HG02678 (cell line): ENCODE data around the gene GPR158.

ENCODE experiments used
- ATAC-seq: cut with Tn5 transposase; IDR thresholded peaks from one replicate; pipeline ENCODE4 v1.9.1; 2021; ENCODE audit warnings: mild to moderate bottlenecking, moderate library complexity; ENCODE audit not compliant: unreplicated experiment

GPR158 gene

DNA sequence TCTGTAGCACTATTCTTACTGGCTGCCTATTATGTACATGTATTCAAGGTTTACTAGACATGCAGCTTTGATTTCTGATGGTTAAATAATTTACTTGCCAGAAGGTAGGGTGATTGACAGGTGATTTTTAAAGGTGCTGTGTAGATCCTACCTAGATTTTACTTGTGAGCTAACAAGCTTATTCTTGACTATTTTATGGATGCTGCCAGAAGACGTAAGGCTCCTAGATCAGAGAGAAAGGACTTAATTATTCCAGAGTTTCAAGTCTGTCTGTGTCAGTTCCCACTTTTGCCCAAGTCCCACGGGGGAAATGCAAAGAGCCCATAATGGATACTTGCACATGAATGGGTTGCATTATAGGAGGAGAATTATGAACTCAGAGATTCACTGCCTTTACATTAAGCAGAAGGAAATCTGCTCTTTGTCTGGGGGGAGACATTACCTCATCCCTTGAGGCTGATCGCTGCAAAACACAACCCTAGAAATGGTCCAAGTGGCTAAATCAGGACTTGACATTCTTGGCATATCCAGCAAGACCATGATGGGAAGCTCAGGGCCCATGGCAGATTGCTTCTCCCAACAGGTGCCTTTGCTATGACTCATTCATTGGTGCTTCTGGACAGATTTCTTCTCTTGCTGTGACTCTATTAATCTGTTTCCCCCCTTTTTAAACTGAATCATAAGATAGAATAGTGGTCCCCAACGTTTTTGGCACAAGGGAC, 32.1 kb downstream of the GPR158 start:
- no peak for ATAC-seq

DNA sequence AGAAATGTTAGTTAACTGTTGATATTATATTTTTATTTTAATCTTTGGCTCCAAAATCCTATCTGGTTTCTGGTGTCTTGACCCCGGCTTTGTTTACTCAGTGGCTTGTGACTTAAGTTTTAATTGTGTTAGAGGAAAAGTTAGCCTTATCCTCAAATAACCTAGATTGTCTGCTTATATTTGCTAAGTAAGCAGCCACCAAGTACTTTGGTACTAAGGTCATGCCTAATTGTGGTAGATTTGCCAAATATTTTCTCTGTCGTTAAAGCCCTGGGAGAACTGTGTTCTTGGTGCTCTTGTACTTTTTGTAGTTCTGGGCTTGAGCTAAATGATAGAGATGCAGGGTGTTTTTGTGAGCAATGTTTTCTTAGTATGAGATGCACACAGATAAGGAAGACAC, 34.8 kb downstream of the GPR158 start:
- ATAC-seq: no peak

DNA sequence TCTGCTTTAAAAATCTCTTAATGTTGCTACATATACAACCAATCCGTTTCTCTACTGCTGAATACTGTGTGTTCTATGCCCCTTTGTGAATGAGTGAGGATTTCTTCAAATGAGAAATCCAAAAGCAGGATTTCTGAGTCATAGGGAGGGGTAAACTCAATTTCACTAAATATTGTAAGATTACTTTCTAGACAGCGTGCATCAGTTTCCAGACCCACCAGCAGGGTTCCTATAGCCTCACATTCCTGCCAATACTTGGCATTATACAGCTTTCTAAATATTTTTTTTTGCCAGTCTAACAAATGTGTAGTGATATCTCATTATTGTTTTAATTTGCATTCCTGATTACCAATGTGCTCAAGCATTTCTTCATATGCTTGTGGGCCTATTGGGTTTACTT, 35.5 kb downstream of the GPR158 start:
- ATAC-seq: no peak

DNA sequence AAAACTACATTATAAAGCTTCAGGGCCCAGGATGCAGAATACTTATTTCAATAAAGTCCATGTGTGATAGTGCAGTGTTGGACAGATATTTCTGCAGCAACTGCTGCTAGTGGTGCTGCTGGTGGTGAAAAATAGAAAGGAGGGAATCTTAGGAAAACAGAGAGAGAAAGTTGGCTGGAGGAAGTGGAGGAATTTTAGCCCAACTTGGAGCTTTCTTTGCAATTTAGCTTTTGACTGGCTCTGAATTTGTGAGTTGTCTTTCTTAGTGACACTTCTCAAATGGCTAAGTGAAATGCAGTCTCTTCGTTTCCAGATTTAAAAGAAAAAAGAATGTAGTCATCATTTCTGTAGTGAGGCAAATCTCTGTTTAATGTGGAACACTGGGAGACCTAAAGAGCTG, 45.4 kb downstream of the GPR158 start:
- no peak for ATAC-seq

DNA sequence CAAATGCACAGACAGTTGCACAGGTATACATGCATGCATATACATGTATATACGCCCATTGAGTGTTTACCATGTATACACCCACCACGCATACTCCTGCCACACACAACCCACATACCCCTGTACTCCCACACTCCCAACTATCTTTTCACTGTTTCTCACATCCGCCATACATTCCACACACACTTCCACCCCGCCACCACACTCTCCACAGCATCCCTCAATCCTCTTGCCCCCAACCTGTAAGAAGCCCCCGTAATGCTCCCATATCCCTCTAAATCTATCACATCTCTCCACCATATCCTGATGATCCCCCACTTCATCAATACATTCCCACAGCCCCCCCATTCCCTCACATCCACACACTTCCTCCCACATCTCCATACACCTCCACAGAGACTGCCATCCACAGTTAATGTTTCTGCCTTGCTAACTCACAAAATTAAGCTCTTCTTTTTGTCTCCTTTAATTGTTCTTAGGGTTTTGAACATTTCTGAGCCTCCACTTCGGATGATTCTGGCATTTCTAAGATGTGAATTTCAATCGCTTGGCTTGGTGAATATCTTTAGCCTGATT, 47.4 kb downstream of the GPR158 start:
- no peak for ATAC-seq

DNA sequence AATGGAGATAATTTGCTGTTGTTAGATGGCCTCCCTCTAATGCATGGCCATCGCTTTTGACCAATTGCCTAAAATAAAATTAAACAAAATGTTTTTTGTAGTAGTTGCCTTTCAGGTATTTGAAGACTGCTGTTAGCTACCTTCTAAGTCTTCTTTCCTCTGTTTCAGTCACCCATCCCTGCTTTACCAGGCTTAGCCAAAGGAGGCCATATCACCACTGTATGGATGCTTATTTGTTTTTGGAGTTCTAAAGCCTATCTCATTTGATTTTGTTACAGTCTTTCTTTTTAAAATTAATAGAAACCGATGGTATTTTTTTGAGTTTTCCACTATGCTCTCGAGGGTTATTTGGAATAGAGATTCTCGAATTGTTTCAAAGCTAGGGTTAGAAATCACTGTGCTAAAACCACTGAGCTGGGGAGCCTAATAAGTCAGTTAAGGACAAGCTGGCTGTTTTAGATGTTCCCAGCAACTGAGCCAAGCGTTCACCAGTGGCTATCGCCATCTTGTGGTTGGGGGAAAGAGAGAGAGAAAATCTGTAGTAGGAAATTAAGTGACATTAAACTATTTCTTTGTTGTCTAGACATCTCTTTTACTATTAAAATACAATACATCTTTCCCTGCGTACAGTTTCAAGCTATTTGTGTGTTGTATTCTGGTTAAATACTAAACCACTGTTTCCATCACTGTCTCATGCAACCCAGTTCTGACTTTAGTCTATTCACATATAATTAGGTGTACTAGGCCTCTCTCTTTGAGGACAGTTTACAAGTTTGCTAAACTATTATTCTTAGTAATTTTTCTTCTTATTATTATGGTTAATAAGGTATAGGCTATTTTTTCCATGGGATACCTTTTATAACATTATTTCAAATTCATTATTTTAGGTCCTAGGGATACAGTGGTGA, 52.2 kb downstream of the GPR158 start:
- ATAC-seq: no peak

DNA sequence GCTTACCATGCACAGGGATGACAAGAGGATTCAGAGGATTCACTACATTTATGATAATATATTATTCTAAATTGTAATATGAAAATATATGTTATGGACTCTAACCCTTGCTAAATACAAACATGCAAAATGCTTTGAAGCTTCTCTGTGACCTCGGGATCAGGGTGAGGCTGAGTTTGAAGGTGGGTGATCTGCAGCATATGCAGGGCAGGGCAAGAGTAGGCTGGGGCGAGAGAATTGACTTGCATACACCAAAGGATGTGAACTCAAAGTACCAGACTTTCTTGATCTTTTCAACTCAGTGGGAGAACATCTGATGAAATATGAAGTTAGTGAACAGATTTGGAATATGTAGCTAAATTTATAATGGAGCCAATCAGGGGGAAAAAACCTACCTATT, 57.0 kb downstream of the GPR158 start:
- no peak for ATAC-seq

DNA sequence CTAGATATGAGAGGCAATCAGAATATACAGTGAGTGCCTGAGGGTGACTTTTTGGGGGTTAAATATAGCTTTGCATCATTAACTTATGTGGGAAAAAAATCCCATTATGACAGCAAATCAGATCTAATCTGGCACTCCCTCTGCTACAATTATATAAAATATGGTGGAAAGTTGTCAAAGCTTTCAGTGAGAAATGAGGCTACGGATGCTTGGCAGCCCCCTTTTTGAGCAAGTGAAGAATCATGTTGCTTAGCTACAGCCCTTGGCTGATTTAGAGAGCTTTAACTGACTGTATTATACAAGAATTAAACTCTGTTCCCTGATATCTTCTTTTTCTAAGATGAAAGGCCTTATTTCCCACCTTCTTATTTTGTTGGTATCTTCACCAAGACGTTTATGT, 57.4 kb downstream of the GPR158 start:
- no peak for ATAC-seq

DNA sequence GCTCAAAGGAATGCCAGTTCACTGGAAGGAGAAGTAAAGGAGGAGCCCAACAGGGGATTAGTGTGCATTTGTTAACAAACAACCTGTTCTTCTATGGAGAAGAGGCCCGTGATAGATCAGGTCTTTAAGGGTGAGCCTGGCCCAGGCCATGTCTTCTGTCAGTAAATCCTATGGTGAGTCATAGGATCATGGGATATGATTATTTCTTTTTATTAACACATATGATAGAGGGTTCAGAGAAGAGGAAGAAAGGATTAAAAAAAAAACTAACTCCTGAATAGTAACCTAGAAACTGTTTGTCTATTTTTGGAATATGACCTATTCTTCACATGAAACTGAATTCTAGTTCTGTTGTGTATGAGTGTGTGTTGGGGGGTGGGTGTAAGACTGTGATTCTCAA, 70.4 kb downstream of the GPR158 start:
- no peak for ATAC-seq

DNA sequence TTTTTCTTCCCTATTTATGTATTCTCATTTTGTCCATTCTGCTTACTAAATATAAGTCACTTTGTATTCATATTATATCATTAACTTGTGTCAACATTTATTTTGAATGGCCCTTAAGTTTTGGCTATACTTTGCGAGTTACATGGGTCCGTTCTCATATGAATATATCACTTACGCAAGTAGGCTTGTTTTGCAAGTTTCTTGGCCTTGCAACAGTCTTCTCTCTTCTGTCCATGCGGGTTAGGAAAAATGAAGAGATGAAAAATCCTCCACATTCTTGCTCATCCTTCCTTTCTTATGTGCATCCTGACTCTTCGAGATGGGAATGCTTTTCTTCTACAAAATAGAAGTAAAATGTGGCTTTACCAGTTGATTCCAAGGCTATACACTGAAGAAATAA, 82.8 kb downstream of the GPR158 start:
- ATAC-seq: no peak

DNA sequence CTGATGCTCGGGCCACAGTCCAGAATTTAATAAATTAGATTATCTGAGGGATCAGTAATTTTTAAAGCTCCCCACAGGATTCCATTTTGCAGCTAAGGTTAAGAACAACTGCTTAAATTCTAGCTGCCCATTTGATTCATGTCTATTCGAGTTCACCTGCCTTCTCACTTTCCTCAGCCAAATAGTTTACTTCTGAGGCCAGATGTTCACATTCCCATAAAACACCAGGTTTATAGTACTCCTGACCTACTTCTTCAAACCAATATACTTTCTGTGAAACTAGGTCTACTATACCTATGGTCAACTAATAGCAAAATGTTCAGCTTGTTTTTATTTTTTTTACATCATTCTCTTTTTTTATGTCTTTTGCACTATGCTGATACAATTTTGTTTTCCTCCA, 86.3 kb downstream of the GPR158 start:
- no peak for ATAC-seq

DNA sequence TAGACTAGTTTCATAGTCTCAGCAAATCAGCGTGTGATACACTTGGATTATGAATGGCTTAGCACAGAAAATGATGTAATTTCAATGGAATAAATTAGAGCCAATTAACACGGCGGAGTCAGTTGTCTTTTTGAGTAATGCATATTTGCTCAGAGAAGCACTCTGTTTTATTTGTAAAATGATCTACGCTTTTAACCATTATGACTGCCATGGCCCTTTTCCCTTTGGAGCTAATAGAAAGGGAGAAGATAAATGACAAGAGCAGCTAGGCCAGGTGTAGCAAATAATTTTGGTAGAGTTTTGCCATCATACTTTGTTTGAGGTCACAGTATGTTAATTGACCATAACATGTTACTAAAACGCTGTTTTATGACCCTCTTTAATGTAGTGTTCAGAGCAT, 86.8 kb downstream of the GPR158 start:
- no peak for ATAC-seq

DNA sequence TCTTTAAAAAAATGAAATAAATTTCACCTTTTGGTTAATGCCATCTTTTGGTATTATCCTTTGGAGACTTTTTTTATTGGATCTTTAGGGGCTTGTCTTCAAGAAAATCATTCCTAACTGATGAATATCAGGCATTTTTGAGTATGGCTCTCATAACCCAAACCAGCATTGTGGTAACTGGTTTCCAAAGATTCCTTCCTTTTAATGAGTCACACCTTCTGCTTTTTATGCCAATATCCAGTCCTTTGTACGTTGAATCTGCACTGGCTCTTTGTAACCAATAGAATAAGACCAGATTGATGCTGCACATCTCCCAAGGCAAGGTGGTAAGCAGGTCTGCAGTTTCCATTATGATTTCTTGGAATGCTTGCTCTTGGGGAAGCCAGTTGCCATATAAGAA, 89.1 kb downstream of the GPR158 start:
- ATAC-seq: no peak

DNA sequence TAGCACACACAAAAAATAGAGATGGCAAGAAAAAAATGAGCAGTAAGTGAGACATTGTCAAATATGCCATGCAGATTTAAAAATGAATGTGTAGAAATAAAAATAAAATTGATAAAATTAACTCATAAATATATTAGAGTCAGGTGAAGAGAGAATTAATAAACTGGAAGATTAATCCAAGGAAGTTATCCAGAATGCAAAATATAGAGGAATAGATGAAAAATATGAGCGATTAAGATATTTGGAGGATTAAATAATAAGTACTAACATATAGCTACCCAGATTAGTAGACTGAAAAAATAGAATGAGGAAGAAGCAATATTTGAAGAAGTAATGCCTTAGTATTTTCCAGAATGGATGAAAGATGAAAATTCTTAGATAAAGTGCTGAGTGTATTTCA, 103.4 kb downstream of the GPR158 start:
- ATAC-seq: no peak

DNA sequence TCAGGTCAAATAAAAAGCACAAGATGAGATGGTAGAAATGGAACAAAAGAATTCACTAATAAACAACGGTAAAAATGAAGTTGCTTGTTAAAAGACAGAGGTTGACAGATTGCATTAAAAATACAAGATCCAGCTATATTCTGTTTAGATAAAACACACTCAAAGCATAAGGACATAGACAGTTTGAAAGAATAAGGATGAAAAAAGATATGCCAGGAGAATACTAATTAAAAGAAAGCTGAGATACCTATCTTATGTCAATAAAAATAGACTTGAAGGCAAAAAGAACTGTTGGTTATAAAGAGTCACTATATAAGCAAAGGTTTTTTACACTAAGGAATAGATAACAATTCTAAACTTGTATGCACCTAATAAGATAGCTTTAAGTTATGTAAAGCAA, 105.3 kb downstream of the GPR158 start:
- ATAC-seq: no peak

DNA sequence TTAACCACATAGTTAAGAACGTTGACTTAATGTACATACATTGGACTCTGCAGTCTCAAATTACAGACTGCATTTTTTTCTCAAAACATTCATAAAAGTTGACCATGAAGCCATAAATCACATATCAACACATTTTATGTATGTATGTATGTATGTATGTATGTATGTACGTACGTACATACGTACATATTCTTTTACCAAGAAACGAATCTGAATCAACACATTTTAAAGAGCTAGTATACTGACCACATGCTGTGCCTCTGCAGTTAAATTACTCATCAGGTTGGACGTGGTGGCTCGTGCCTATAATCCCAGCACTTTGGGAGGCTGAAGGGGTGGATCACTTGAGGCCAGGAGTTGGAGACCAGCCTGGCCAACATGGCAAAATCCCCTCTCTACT, 105.8 kb downstream of the GPR158 start:
- ATAC-seq: no peak

DNA sequence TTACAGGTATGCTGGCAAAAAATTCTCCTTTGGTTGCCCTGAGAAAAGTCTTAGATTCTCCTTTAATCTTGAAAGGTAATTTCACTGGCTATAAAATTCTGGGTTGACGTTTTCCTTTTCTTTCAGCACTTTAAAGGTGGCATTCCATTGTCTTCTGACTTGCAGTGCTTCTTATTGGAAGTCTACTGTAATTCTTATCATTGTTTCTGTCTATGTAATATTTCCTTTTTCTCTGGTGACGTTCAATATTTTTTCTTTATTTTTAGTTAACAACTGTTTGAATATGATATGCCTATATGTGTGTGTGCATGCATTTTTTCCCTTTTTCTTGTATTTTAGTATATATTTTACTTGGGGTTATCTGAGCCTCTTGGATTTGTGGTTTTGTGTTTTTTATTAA, 111.0 kb downstream of the GPR158 start:
- ATAC-seq: no peak

DNA sequence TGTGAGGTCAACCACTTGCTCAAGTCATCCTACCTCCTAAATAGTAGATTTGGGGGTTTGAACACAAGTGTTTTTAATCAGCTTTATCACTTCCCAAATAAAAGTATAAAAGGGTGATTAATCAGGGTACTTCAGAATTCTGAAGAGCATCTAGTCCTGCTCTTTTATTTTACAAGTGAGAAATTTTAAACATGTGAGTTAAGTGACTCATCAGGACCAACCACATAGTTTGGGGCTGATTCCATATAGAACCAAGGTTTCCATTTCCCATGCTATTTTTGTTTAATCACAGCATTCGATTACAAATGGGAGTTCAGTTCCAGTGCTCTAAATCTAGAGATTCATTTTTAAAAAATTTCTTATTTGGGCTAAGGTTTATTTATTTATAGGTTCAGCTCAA, 113.4 kb downstream of the GPR158 start:
- ATAC-seq: no peak

DNA sequence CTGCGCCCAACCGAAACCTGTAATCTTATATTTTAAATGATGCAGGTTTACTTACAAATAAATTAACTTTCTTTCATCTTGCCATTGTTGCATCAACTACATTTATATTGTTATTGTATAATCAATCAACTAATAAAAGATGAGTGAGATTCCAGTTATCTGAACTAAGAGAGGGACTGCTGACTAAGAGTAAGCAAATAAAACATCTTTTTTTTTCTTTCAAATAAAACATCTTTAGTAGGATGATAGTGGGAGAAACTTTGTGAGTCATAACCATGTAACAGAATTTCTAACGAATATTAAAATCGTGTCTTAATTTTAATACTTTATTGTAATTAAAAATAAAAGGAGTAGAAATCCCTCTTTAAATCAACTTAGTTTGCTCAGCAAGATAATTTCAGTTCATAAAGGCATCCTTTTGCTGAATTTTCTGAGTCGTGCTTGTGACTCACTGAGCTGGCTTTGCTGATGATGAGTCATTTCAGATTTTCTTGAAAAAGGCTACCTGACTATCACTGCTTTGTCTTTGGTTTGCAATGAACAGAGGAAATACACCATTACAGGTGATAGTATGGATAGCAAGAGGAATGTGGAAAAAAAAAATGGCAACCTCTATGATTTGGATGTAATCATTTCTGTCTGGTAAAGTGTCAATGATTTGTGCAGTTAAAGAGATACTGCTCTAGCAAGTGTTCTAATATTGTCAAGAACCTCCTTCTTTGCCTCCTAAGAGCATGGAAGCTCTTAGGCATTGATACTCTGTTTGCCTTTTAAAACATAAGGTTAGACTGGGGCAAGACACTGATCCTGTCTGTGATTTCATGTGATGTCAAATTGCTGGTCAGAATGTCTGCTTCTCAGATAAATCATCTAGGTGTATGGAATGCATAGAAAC, 119.5 kb downstream of the GPR158 start:
- no peak for ATAC-seq

DNA sequence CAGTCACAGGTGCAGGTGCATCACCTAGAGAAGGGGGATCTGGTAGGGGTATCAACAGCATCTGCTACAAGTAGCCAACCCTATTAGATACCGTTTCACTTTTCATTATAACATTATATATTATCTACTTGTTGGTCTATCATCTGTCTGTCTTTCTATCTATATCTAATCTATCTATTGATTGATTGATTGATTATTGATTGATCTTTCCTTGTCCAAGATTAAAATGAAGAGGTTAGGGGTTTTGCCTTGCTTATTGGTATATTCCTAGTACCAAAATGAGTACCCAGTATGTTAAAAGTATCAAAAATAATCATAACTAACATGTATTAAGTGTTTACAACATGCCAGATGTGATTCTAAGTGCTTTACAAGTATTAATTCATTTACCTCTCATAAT, 121.5 kb downstream of the GPR158 start:
- no peak for ATAC-seq

DNA sequence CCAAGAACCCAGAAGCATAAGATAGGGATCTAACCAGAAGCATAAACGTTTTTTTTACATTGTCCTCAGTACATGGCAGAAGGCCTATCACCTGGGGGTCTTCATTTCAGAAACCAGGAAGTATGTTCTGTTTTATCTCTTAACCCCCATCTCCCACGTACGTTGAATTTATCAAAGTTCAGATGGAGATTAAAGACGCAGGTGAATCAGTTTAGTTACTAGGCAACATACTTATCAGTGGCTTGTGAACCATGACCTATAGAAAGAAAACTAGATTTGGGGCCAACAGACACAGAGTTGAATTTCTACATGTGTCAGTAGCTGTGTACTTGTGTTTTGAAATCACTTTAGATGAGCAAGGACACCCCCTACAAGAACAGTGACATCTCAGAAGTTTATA, 122.7 kb downstream of the GPR158 start:
- no peak for ATAC-seq
